ENCODE results near the gene ATP2A1.
A peak's percentile ranks its signal among the peaks of the same experiment; 100 is the strongest.

The ATP2A1 gene

DNA sequence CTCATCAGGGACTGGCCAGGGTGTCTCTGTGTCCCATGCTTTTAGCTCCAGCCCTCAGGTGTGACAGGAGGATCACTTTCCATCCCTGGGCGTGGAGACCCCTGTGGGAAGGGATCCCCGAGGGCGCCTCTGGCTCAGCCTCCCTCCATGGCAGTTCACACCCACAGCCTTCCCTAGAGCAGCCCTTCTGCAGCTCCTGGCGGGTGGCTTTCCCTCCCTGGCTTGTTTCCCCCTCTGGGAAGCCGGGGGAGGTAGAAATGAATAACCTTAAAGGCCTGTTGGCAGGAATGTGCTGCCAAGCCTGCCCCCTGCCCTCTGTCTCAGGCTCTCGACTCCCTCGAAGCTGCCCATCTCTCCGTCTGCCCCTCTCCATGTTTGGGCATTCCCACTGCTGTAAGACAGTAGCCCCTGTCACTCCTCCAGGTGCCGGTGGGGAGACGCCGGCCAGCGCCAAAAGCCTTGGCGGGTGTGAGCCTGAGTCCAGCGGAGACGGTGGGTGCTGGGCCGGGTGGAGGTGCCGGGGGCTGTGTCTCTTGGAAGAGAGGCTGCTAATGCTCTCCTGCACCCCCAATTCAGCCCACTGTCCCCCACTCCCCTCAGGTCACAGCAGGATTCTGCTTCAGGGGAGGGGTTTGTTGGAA is 2.1 kb upstream of the ATP2A1 start (continued):
- TF ChIP-seq IKZF3 (tag by site-specific recombination; IDR thresholded peaks at IDR 0.05): 0 out of 2 replicates have a peak, but pooled peaks have one; percentile 24
- TF ChIP-seq ZFHX2 (tag by site-specific recombination; conservative IDR thresholded peaks at IDR 0.05): peak; percentile 75
- no peak for TF ChIP-seq WT1 (tag by site-specific recombination; IDR thresholded peaks at IDR 0.05)
- TF ChIP-seq HOXC10 (CRISPR knock-in tag; IDR thresholded peaks at IDR 0.05): no peak
- TF ChIP-seq ZFP69B (tag by site-specific recombination; IDR thresholded peaks at IDR 0.05): no peak
- no peak for TF ChIP-seq ZNF248 (tag by site-specific recombination; IDR thresholded peaks at IDR 0.05)
- TF ChIP-seq, protein P1, sequence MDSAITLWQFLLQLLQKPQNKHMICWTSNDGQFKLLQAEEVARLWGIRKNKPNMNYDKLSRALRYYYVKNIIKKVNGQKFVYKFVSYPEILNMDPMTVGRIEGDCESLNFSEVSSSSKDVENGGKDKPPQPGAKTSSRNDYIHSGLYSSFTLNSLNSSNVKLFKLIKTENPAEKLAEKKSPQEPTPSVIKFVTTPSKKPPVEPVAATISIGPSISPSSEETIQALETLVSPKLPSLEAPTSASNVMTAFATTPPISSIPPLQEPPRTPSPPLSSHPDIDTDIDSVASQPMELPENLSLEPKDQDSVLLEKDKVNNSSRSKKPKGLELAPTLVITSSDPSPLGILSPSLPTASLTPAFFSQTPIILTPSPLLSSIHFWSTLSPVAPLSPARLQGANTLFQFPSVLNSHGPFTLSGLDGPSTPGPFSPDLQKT (IDR thresholded peaks at IDR 0.05; ENCODE audit: borderline replicate concordance, low read depth, low read length): no peak
- no peak for TF ChIP-seq GLI2 (tag by site-specific recombination; IDR thresholded peaks at IDR 0.05; ENCODE audit: borderline replicate concordance, low read depth)
- TF ChIP-seq, protein P2, sequence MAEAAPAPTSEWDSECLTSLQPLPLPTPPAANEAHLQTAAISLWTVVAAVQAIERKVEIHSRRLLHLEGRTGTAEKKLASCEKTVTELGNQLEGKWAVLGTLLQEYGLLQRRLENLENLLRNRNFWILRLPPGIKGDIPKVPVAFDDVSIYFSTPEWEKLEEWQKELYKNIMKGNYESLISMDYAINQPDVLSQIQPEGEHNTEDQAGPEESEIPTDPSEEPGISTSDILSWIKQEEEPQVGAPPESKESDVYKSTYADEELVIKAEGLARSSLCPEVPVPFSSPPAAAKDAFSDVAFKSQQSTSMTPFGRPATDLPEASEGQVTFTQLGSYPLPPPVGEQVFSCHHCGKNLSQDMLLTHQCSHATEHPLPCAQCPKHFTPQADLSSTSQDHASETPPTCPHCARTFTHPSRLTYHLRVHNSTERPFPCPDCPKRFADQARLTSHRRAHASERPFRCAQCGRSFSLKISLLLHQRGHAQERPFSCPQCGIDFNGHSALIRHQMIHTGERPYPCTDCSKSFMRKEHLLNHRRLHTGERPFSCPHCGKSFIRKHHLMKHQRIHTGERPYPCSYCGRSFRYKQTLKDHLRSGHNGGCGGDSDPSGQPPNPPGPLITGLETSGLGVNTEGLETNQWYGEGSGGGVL (tag by site-specific recombination; IDR thresholded peaks at IDR 0.05): peak; percentile 79
- TF ChIP-seq SCRT2 (tag by site-specific recombination; IDR thresholded peaks at IDR 0.05): 0 out of 2 replicates have a peak, but pooled peaks have one; percentile 4
- TF ChIP-seq, protein P3, sequence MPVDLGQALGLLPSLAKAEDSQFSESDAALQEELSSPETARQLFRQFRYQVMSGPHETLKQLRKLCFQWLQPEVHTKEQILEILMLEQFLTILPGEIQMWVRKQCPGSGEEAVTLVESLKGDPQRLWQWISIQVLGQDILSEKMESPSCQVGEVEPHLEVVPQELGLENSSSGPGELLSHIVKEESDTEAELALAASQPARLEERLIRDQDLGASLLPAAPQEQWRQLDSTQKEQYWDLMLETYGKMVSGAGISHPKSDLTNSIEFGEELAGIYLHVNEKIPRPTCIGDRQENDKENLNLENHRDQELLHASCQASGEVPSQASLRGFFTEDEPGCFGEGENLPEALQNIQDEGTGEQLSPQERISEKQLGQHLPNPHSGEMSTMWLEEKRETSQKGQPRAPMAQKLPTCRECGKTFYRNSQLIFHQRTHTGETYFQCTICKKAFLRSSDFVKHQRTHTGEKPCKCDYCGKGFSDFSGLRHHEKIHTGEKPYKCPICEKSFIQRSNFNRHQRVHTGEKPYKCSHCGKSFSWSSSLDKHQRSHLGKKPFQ (tag by site-specific recombination; IDR thresholded peaks at IDR 0.05): peak; percentile 59; the same call in 1 of the 2 replicates
- TF ChIP-seq, protein P4, sequence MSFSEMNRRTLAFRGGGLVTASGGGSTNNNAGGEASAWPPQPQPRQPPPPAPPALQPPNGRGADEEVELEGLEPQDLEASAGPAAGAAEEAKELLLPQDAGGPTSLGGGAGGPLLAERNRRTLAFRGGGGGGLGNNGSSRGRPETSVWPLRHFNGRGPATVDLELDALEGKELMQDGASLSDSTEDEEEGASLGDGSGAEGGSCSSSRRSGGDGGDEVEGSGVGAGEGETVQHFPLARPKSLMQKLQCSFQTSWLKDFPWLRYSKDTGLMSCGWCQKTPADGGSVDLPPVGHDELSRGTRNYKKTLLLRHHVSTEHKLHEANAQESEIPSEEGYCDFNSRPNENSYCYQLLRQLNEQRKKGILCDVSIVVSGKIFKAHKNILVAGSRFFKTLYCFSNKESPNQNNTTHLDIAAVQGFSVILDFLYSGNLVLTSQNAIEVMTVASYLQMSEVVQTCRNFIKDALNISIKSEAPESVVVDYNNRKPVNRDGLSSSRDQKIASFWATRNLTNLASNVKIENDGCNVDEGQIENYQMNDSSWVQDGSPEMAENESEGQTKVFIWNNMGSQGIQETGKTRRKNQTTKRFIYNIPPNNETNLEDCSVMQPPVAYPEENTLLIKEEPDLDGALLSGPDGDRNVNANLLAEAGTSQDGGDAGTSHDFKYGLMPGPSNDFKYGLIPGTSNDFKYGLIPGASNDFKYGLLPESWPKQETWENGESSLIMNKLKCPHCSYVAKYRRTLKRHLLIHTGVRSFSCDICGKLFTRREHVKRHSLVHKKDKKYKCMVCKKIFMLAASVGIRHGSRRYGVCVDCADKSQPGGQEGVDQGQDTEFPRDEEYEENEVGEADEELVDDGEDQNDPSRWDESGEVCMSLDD (tag by site-specific recombination; IDR thresholded peaks at IDR 0.05): no peak

DNA sequence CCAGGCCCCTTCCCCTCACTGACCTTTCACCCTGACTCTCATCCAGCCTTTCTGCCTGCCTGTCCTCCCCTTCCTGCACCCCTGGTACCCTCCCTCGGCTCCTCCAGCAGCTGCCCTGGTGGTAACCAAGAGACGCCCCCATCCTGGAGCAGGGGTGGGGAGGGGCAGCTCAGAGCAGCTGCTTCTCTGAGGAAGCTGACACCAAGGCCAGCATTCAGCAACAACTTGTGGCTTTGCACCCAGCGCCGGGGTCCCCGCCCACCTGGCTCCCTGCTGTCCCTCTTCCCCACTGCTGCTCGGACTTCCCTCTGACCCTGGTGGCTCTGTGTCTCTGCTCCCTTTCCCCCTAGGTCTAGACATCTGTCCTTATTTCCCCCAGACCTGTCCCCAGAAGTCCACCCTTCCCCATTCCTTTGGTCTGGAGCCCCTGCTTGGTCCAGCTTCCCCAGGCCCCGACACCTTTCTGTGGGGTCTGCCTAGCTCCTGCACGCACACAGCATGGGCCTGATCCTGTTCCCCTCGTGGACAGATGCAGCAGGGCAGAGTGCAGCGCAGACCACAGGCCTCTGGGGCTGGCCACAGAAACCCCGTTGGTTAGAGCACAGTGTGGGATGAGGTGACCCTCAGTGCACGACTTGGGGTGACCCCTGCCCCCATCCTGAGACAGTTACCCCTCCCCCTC is 1.2 kb upstream of the ATP2A1 start:
- H3K4me1 ChIP-seq (ENCODE audit: control insufficient read depth, insufficient read depth, low read length): peaks cover 11% of the 10 kb centered on the region
- no peak overlapping the region for H3K27ac ChIP-seq (ENCODE audit: extremely low read depth, low read depth, low read length)
- H3K9me3 ChIP-seq (ENCODE audit: control insufficient read depth, insufficient read depth, low read depth, low read length): no peaks in the 10 kb centered on the region
- H3K36me3 ChIP-seq (ENCODE audit: control insufficient read depth in 2 of 2, insufficient read depth in 1 of 2, low read length in 2 of 2): peaks cover 4 to 22% of the 10 kb centered on the region in 2 experiments; a peak in 2 of 3 replicates
- H3K4me3 ChIP-seq (ENCODE audit: low read depth, low read length): no peak overlapping the region
- ChIA-PET POLR2A (interaction anchor here (2.5 kb wide), 1 partner anchor 13 kb away, joined by 13 read pairs; the partner anchor contains the start of gene SH2B1), CTCF (interaction anchor here (0.7 kb wide), 1 partner anchor 69 kb away, joined by 3 read pairs; no protein-coding TSS in a partner anchor)
- TF ChIP-seq ZNF324 (tag by site-specific recombination; IDR thresholded peaks at IDR 0.05) (no peak), ZNF701 (tag by site-specific recombination; IDR thresholded peaks at IDR 0.05) (no peak), GFI1B (tag by site-specific recombination; IDR thresholded peaks at IDR 0.05) (no peak)
- TF ChIP-seq, protein P5, sequence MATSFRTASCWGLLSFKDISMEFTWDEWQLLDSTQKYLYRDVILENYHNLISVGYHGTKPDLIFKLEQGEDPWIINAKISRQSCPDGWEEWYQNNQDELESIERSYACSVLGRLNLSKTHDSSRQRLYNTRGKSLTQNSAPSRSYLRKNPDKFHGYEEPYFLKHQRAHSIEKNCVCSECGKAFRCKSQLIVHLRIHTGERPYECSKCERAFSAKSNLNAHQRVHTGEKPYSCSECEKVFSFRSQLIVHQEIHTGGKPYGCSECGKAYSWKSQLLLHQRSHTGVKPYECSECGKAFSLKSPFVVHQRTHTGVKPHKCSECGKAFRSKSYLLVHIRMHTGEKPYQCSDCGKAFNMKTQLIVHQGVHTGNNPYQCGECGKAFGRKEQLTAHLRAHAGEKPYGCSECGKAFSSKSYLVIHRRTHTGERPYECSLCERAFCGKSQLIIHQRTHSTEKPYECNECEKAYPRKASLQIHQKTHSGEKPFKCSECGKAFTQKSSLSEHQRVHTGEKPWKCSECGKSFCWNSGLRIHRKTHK (tag by site-specific recombination; IDR thresholded peaks at IDR 0.05): no peak
- TF ChIP-seq, protein P6, sequence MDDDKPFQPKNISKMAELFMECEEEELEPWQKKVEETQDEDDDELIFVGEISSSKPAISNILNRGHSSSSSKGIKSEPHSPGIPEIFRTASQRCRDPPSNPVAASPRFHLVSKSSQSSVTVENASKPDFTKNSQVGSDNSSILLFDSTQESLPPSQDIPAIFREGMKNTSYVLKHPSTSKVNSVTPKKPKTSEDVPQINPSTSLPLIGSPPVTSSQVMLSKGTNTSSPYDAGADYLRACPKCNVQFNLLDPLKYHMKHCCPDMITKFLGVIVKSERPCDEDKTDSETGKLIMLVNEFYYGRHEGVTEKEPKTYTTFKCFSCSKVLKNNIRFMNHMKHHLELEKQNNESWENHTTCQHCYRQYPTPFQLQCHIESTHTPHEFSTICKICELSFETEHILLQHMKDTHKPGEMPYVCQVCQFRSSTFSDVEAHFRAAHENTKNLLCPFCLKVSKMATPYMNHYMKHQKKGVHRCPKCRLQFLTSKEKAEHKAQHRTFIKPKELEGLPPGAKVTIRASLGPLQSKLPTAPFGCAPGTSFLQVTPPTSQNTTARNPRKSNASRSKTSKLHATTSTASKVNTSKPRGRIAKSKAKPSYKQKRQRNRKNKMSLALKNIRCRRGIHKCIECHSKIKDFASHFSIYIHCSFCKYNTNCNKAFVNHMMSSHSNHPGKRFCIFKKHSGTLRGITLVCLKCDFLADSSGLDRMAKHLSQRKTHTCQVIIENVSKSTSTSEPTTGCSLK (tag by site-specific recombination; IDR thresholded peaks at IDR 0.05): no peak
- TF ChIP-seq, protein P7, sequence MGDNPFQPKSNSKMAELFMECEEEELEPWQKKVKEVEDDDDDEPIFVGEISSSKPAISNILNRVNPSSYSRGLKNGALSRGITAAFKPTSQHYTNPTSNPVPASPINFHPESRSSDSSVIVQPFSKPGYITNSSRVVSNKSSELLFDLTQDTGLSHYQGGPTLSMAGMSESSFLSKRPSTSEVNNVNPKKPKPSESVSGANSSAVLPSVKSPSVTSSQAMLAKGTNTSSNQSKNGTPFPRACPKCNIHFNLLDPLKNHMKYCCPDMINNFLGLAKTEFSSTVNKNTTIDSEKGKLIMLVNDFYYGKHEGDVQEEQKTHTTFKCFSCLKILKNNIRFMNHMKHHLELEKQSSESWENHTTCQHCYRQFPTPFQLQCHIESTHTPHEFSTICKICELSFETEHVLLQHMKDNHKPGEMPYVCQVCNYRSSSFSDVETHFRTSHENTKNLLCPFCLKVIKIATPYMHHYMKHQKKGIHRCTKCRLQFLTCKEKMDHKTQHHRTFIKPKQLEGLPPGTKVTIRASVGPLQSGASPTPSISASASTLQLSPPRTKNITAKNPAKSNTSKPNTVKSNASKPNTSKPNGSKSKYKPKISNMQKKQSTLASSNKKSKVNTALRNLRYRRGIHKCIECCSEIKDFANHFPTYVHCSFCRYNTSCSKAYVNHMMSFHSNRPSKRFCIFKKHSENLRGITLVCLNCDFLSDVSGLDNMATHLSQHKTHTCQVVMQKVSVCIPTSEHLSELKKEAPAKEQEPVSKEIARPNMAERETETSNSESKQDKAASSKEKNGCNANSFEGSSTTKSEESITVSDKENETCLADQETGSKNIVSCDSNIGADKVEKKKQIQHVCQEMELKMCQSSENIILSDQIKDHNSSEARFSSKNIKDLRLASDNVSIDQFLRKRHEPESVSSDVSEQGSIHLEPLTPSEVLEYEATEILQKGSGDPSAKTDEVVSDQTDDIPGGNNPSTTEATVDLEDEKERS (tag by site-specific recombination; IDR thresholded peaks at IDR 0.05): no peak
